CD4-positive, alpha-beta T cell (primary cell): Measurements from ENCODE around the gene FLRT2. TPM values are rescaled to one million over a fixed set of nuclear protein-coding genes. Genes with fewer than 3 reads are reported as not detected.

Source experiments
- ATAC-seq: fragments of 200-7000 bp; cut with Tn5 transposase; one replicate; pipeline ENCODE4 v1.10.0; 2022; ENCODE audit warnings: mild to moderate bottlenecking; ENCODE audit not compliant: poor library complexity
- CTCF ChIA-PET: fragments of 350-600 bp; sonication (Branson Sonifier 250); formaldehyde crosslinking; loops from one replicate; lab custom pipeline; 2021; ENCODE audit warnings: antibody characterized with exemption, inconsistent platforms; lab: Charles Lee
- POLR2A ChIA-PET: fragments of 350-600 bp; sonication (Branson Sonifier 250); formaldehyde crosslinking; loops from one replicate; lab custom pipeline; 2021; ENCODE audit warnings: antibody characterized with exemption, inconsistent platforms; lab: Charles Lee
- DNase-seq, 14 experiments: peaks; one replicate each; pipeline ENCODE4 v3.0.0-alpha.2; 2013 to 2020; ENCODE audit warnings: mixed read lengths in 2 of 14
- H3K27ac ChIP-seq, 2 donors: one replicate each; pipeline versions ENCODE4 v1.5.1 to v1.7.0; 2013; ENCODE audit warnings: low read length in 2 of 2, low read depth in 1 of 2, mild to moderate bottlenecking in 1 of 2
- H3K27me3 ChIP-seq, 2 experiments: 1 replicate in 1 of 2; 2 replicates in 1 of 2; pipeline versions ENCODE4 v1.6.1 to v1.7.0; 2013; ENCODE audit warnings: low read length in 2 of 2, control low read depth in 1 of 2, mild to moderate bottlenecking in 1 of 2, moderate library complexity in 1 of 2; ENCODE audit not compliant: insufficient read depth in 2 of 2, control insufficient read depth in 1 of 2
- H3K36me3 ChIP-seq: one replicate; pipeline ENCODE4 v1.6.1; 2013; ENCODE audit warnings: low read length, control low read depth; ENCODE audit not compliant: insufficient read depth
- H3K4me1 ChIP-seq: one replicate; pipeline ENCODE4 v1.6.1; 2013; ENCODE audit warnings: low read length, control low read depth; ENCODE audit not compliant: insufficient read depth
- H3K4me3 ChIP-seq: one replicate; pipeline ENCODE4 v1.5.1; 2013; ENCODE audit warnings: mild to moderate bottlenecking, low read length, moderate library complexity
- H3K9me3 ChIP-seq, 2 experiments: 1 replicate in 1 of 2; 2 replicates in 1 of 2; pipeline versions ENCODE4 v1.6.1 to v1.7.0; 2013; ENCODE audit warnings: low read length in 2 of 2, mild to moderate bottlenecking in 2 of 2, control low read depth in 1 of 2, moderate library complexity in 1 of 2; ENCODE audit not compliant: control insufficient read depth in 1 of 2, insufficient read depth in 1 of 2
- H3K27ac Mint-ChIP-seq: one replicate; pipeline ENCODE4 v1.8.0; 2020; ENCODE audit warnings: mixed read lengths
- H3K27me3 Mint-ChIP-seq: one replicate; pipeline ENCODE4 v1.8.0; 2021; ENCODE audit warnings: mixed read lengths
- H3K36me3 Mint-ChIP-seq: one replicate; pipeline ENCODE4 v1.8.0; 2021; ENCODE audit warnings: low read depth, mixed read lengths
- H3K4me1 Mint-ChIP-seq: one replicate; pipeline ENCODE4 v1.8.0; 2021; ENCODE audit warnings: low read depth, mixed read lengths
- H3K4me3 Mint-ChIP-seq: one replicate; pipeline ENCODE4 v1.8.0; 2020; ENCODE audit warnings: mild to moderate bottlenecking, mixed read lengths
- H3K9me3 Mint-ChIP-seq: one replicate; pipeline ENCODE4 v1.8.0; 2020; ENCODE audit warnings: mixed read lengths
- intact Hi-C, 2 experiments: fragments of 100-400 bp; cut with DNase I in 1 of 2; cut with micrococcal nuclease in 1 of 2; formaldehyde crosslinking; loops; one replicate each; pipeline versions ENCODE4 v1.15.1 to v1.9.0; 2023 to 2025; cut with DNase I, micrococcal nuclease
- total RNA-seq, 174 experiments: library from RNA in 2 of 174; stranded (reverse) in 2 of 174; gene quantifications; one replicate each; pipeline ENCODE4 v1.2.3 and lab custom pipeline; 2021 to 2026
- TF ChIP-seq, protein P1 (sequence below): fragments of 200-600 bp; IDR thresholded peaks from one replicate; pipeline ENCODE4 v1.8.0; 2022; ENCODE audit warnings: antibody characterized with exemption, mild to moderate bottlenecking

The FLRT2 gene
- total RNA-seq, 2 experiments from 2014 or later: not detected

GRCh38 chr14:85554106-85554505, 24.2 kb downstream of the FLRT2 start:
- H3K27ac Mint-ChIP-seq: no peak overlapping the region
- TF ChIP-seq, protein P1, sequence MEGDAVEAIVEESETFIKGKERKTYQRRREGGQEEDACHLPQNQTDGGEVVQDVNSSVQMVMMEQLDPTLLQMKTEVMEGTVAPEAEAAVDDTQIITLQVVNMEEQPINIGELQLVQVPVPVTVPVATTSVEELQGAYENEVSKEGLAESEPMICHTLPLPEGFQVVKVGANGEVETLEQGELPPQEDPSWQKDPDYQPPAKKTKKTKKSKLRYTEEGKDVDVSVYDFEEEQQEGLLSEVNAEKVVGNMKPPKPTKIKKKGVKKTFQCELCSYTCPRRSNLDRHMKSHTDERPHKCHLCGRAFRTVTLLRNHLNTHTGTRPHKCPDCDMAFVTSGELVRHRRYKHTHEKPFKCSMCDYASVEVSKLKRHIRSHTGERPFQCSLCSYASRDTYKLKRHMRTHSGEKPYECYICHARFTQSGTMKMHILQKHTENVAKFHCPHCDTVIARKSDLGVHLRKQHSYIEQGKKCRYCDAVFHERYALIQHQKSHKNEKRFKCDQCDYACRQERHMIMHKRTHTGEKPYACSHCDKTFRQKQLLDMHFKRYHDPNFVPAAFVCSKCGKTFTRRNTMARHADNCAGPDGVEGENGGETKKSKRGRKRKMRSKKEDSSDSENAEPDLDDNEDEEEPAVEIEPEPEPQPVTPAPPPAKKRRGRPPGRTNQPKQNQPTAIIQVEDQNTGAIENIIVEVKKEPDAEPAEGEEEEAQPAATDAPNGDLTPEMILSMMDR: no peak
- Histone ChIP-seq H3K36me3 (no peaks in the 10 kb centered on the region), H3K27me3 (no peaks in the 10 kb centered on the region), H3K4me3 (no peak overlapping the region), H3K4me1 (no peaks in the 10 kb centered on the region), H3K9me3 (peaks cover 0 to 2% of the 10 kb centered on the region in 2 experiments), H3K27ac (no peak overlapping the region)
- no peaks in the 10 kb centered on the region for H3K9me3 Mint-ChIP-seq
- no peak overlapping the region for H3K4me3 Mint-ChIP-seq
- no peaks in the 10 kb centered on the region for H3K27me3 Mint-ChIP-seq
- intact Hi-C loops: no loop called here
- DNase-seq: no peak
- ATAC-seq: no peak
- POLR2A ChIA-PET: no interaction called here
- H3K36me3 Mint-ChIP-seq: no peaks in the 10 kb centered on the region
- CTCF ChIA-PET: no interaction called here
- no peaks in the 10 kb centered on the region for H3K4me1 Mint-ChIP-seq

- Histone ChIP-seq H3K27ac (no peak overlapping the region), H3K27me3 (no peaks in the 10 kb centered on the region), H3K9me3 (no peaks in the 10 kb centered on the region), H3K4me1 (no peaks in the 10 kb centered on the region), H3K36me3 (no peaks in the 10 kb centered on the region), H3K4me3 (no peak overlapping the region)
- H3K4me3 Mint-ChIP-seq: no peak overlapping the region
- intact Hi-C loops: no loop called here
- H3K9me3 Mint-ChIP-seq: no peaks in the 10 kb centered on the region
- ChIA-PET POLR2A (no interaction called here), CTCF (no interaction called here)
- ATAC-seq: no peak
- no peaks in the 10 kb centered on the region for H3K36me3 Mint-ChIP-seq
- H3K4me1 Mint-ChIP-seq: no peaks in the 10 kb centered on the region
- DNase-seq: no peak
- TF ChIP-seq, protein P1: no peak
- no peaks in the 10 kb centered on the region for H3K27me3 Mint-ChIP-seq
- H3K27ac Mint-ChIP-seq: no peak overlapping the region
Measured at GRCh38 chr14:85556267-85556666, 26.3 kb downstream of the FLRT2 start.

DNA sequence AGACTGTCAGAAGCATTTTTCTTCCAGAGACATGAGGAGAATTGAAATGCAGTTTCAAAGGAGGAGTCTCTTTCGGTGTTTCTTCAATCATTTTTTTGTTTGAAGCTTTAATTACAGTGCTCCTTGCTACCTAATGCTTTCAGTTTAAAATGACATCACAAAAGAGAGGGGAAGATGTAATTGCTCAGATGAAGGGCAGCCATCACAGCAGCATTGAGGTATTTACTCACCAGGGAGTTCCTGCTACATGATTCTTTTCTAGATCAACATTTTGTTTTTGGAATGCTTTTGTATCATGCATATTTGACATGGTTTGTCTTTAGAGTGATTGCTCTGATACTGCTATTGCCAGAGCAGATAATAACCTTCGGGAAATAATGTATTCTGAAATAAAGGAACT, 28.6 kb downstream of the FLRT2 start:
- Histone ChIP-seq H3K4me1 (no peaks in the 10 kb centered on the region), H3K36me3 (no peaks in the 10 kb centered on the region), H3K27ac (no peak overlapping the region), H3K9me3 (no peaks in the 10 kb centered on the region), H3K27me3 (no peaks in the 10 kb centered on the region), H3K4me3 (no peak overlapping the region)
- intact Hi-C loops: no loop called here
- H3K27ac Mint-ChIP-seq: no peak overlapping the region
- no peaks in the 10 kb centered on the region for H3K9me3 Mint-ChIP-seq
- ChIA-PET POLR2A (no interaction called here), CTCF (no interaction called here)
- no peak overlapping the region for H3K4me3 Mint-ChIP-seq
- H3K4me1 Mint-ChIP-seq: no peaks in the 10 kb centered on the region
- DNase-seq (no peak), ATAC-seq (no peak)
- no peaks in the 10 kb centered on the region for H3K27me3 Mint-ChIP-seq
- H3K36me3 Mint-ChIP-seq: no peaks in the 10 kb centered on the region
- TF ChIP-seq, protein P1: no peak
